Erythroblast (primary cell): ENCODE measurements around the gene VAV2.

Experiments used
- GATA1 ChIP-seq: IDR thresholded peaks from 2 replicates; pipeline ENCODE4 v1.6.1; 2011; ENCODE audit warnings: low read depth, mild to moderate bottlenecking, control low read depth, low read length, moderate library complexity
- POLR2A ChIP-seq: IDR thresholded peaks from 2 replicates; pipeline ENCODE4 v1.6.1; 2011; ENCODE audit warnings: mild to moderate bottlenecking, low read length

DNA sequence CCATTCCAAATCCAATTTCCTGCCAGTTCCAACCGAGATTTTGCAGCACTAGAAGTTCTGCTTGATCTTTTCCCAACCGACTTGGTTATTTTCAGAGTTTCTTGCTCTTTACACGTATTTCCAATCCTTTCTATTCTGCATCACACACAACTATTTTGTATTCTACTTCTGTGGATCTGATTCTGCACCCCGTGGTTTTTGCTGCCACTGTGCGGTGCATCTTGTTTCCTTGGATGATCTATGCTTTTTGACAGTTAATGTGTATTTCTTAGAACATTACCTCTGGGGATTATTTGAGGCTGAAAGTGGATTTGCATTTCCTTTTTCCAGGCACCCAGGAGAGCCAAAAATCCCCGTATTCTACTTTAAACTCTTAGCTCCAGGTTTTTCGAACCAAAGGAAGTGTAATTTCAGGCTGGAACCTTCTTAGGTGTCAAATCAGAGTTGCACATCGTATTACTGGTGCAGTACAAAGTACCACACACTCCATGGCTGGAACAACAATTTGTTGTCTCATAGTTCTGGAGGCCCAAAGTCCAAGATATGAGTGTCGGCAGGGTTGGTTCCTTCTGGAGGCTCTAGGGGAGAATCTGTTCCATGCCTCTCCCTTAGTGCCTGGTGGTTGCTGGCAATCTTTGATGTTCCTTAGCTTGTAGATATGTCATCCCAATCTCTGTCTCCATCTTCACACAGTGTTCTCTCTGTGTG lies 239.2 kb downstream of the VAV2 start:
- no peak for TF ChIP-seq POLR2A
- TF ChIP-seq GATA1, result no peak
